DOHH2 (cell line): Measurements from ENCODE around the gene CDCA7.
A peak's percentile ranks its signal among the peaks of the same experiment; 100 is the strongest.

Experiments
- CTCF ChIP-seq: fragments of 200-600 bp; sonication (generic); IDR thresholded peaks from one replicate; pipeline ENCODE4 v1.5.1; 2014; ENCODE audit warnings: antibody characterized with exemption, mild to moderate bottlenecking, low read depth, low read length; ENCODE audit not compliant: poor library complexity, severe bottlenecking
- EZH2phosphoT487 ChIP-seq: fragments of 200-600 bp; sonication (generic); IDR thresholded peaks from 2 replicates; pipeline ENCODE4 v1.6.1; 2017; ENCODE audit warnings: borderline replicate concordance, mild to moderate bottlenecking, antibody characterized with exemption, low read length, moderate library complexity, mixed read lengths

- TF ChIP-seq EZH2phosphoT487 (no peak), CTCF (peak; percentile 72)
Measured at GRCh38 chr2:173402405-173402974, 47.8 kb downstream of the CDCA7 start.
